GM13977 (cell line): ENCODE data around the gene FCHSD1.

Source experiments
- DNase-seq: peaks from one replicate; pipeline ENCODE4 v3.0.0; 2012; ENCODE audit warnings: low spot score
- in situ Hi-C: fragments of 300-500 bp; cut with MboI; formaldehyde crosslinking; loops from one replicate; pipeline ENCODE4 v1.12.0; 2022; ENCODE audit warnings: low sequenced_read_pairs, low pct_unique_long_range_greater_than_20kb, mixed read lengths, inconsistent platforms; ENCODE audit not compliant: unreplicated experiment
- TF ChIP-seq, protein P1 (sequence below): IDR thresholded peaks from 2 replicates; pipeline ENCODE4 v1.5.1; 2012; ENCODE audit warnings: mild to moderate bottlenecking, control low read depth; ENCODE audit not compliant: insufficient read depth; ENCODE audit errors: extremely low read depth, missing control alignments

FCHSD1 gene

DNA sequence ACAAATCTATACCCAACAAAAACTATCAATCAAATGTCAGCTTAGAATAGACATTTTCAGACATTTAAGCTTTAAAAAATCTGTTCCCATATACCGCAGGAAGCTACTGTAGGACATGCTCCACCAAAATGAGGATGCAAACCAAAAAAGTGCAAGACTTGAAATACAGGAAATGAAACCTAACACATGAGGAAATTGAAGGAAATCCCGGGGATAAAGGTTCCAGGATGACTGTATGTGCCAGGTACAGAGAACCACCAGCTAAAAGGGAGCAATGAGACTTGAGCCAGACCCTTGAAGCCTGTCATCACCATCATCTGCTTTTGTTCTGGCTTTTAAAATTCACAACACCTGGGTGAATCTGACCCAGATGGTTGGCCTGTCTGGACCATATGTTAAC, 53.8 kb downstream of the FCHSD1 start:
- in situ Hi-C loops: no loop called here
- TF ChIP-seq, protein P1, sequence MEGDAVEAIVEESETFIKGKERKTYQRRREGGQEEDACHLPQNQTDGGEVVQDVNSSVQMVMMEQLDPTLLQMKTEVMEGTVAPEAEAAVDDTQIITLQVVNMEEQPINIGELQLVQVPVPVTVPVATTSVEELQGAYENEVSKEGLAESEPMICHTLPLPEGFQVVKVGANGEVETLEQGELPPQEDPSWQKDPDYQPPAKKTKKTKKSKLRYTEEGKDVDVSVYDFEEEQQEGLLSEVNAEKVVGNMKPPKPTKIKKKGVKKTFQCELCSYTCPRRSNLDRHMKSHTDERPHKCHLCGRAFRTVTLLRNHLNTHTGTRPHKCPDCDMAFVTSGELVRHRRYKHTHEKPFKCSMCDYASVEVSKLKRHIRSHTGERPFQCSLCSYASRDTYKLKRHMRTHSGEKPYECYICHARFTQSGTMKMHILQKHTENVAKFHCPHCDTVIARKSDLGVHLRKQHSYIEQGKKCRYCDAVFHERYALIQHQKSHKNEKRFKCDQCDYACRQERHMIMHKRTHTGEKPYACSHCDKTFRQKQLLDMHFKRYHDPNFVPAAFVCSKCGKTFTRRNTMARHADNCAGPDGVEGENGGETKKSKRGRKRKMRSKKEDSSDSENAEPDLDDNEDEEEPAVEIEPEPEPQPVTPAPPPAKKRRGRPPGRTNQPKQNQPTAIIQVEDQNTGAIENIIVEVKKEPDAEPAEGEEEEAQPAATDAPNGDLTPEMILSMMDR: no peak
- no peak for DNase-seq

DNA sequence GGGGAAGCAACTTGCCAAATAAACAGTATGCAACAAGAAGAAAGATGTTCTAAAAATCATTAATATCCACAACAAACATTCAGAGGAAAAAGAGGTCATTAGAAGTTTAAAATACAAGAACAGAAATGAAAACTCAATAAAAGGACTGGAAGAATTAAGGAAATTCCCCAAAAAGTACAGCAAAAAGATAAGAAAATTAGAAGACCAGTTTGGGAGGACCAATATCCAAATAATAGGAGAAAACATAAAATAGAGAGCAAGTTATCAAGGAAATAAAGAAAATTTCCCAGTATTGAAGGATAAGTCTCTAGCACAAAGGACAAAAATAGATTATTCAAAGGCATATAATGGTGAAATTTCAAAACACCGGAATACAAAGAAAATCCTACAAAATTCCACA, 54.4 kb downstream of the FCHSD1 start:
- in situ Hi-C loops: no loop called here
- TF ChIP-seq, protein P1: no peak
- no peak for DNase-seq

DNA sequence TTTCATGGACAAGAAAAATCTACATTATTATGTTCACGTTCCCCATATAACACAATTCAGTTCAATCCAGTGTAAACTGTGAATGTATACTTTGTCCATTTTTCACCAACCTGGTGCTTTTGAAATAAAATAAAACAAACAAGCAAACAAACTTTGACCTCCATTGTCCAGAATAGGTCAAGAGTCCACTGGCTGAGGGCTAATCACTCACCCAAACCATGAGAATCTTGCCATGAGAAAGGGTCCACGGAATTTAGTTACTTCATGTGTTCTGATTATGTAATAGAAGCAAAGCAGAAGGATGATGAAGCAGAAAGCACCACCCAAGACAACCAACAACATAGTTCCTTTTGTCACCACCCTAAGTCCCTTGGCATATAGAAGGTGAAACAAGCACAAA, 61.1 kb downstream of the FCHSD1 start:
- TF ChIP-seq, protein P1: no peak
- in situ Hi-C loops: no loop called here
- DNase-seq: no peak
